Body of pancreas (tissue), 4 donors: ENCODE data around the gene SEC31B.

Experiments used
- CTCF ChIP-seq, 7 experiments: fragments of 450-650 bp in 4 of 7; fragments of 200-600 bp in 3 of 7; sonication (generic) in 3 of 7; IDR thresholded peaks; one replicate each; pipeline ENCODE4 v1.5.1; 2016 to 2019; ENCODE audit warnings: antibody characterized with exemption in 7 of 7
- POLR2A ChIP-seq, 3 donors: fragments of 450-650 bp; IDR thresholded peaks; one replicate each; pipeline ENCODE4 v1.6.1; 2016; ENCODE audit warnings: antibody characterized with exemption in 3 of 3, mild to moderate bottlenecking in 2 of 3

DNA sequence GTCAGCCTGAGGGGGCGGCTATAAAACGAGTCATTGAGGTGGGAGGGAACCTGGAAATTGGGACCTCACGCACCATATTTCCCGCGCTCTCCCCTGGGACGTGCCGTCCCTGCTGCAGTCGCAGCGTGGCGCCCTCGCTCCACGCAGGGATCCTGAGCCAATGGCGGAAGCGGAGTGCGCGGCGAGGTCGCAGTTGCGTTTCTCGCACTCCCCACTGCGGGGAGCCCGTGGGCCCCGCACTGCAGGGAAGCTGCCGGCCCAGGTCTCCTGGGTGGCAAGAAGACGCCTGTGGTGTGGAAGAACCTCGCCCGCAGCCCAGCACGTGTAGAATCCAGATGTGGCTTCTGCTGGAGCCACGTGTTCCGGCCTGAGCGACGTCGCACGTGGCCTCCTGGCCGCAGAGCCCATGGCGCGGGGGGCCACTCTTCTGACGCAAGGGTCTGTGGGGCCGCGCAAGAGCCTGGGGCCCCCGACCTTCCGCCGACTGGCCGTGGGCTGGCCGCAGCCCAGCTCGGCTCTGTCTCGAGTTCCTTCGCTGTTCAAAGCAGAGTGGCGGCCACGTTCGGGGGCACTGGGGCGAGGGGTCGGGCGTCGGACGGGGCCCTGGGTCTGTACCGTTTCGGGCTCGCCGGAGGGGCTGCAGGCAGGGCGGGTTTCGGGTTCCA is 42.5 kb upstream of the SEC31B start:
- TF ChIP-seq POLR2A (IDR thresholded peaks at IDR 0.05) (no peak), CTCF (IDR thresholded peaks at IDR 0.05) (peak; percentile 95 to 99 (median 96))
